ENCODE results near the gene SNX17. TPM values are rescaled to one million over a fixed set of nuclear protein-coding genes. Genes with fewer than 3 reads are reported as not detected.

Gene SNX17
- total and polyA plus RNA-seq, 2 of the 13 experiments (the other 11 are each of a cell fraction or from before 2014, with no cell fraction given), result 75.0 to 109 TPM

DNA sequence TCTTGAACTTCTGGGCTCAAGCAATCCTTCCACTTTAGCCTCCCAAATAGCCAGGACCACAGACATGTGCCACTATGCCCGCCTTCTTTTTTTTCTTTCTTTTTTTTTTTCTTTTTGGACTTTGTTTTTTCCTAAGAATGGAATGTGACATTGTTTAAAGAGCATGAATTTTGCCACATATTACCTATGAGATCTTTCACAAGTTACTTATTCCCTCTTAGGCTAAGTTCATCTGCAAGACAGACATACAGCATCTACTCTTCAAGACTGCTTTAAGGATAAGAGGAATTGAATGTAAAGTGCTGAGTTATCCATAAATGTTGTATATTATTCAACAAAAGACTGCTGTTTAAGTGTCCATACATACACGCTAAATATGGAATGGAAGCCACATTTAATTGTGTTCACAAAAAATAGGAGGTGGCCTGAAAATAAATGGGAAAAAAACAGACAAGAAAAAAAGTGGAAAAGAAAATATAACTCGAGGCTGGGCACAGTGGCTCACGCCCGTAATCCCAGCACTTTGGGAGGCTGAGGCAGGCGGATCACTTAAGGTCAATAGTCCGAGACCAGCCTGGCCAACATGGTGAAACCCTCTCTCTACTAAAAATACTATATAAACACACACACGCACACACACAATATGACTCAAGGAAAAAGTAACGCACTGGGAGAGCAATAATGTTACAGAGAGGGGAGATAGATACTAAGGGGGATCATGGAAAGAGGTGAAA, 42.2 kb downstream of the SNX17 start (continued):
- TF ChIP-seq ZNF343 (CRISPR knock-in tag; IDR thresholded peaks at IDR 0.05) (no peak), ZMAT5 (CRISPR knock-in tag; IDR thresholded peaks at IDR 0.05; ENCODE audit: borderline replicate concordance, low read depth) (no peak), ZNF589 (CRISPR knock-in tag; conservative IDR thresholded peaks at IDR 0.05) (no peak), ZNF674 (CRISPR knock-in tag; IDR thresholded peaks at IDR 0.05; ENCODE audit: low read depth) (no peak), FOXK1 (CRISPR knock-in tag; IDR thresholded peaks at IDR 0.05; ENCODE audit: borderline replicate concordance, low read depth) (peak; percentile 42; the same call in 1 of the 2 replicates), ZNF136 (CRISPR knock-in tag; IDR thresholded peaks at IDR 0.05; ENCODE audit: low read depth) (peak; percentile 62; the same call in 1 of the 2 replicates), ZNF816 (CRISPR knock-in tag; IDR thresholded peaks at IDR 0.05; ENCODE audit: borderline replicate concordance) (peak; percentile 91; the same call in 1 of the 2 replicates), ZBTB2 (CRISPR knock-in tag; IDR thresholded peaks at IDR 0.05; ENCODE audit: low read depth) (no peak), ZBTB7B (CRISPR knock-in tag; IDR thresholded peaks at IDR 0.05) (no peak), FOXA1 (IDR thresholded peaks at IDR 0.05) (peak; percentile 69), FOXA1 (CRISPR knock-in tag; IDR thresholded peaks at IDR 0.05) (peak; percentile 68), ZNF766 (CRISPR knock-in tag; IDR thresholded peaks at IDR 0.05; ENCODE audit: borderline replicate concordance) (no peak), ZBTB38 (CRISPR knock-in tag; IDR thresholded peaks at IDR 0.05) (no peak), ZNF780A (CRISPR knock-in tag; IDR thresholded peaks at IDR 0.05) (no peak), ZNF770 (CRISPR knock-in tag; IDR thresholded peaks at IDR 0.05) (0 out of 2 replicates have a peak, but pooled peaks have one; percentile 27), SAP130 (CRISPR knock-in tag; IDR thresholded peaks at IDR 0.05; ENCODE audit: low read depth) (peak; percentile 50; the same call in 1 of the 2 replicates), MBNL3 (CRISPR knock-in tag; conservative IDR thresholded peaks at IDR 0.05) (no peak)
- TF ChIP-seq, protein P1, sequence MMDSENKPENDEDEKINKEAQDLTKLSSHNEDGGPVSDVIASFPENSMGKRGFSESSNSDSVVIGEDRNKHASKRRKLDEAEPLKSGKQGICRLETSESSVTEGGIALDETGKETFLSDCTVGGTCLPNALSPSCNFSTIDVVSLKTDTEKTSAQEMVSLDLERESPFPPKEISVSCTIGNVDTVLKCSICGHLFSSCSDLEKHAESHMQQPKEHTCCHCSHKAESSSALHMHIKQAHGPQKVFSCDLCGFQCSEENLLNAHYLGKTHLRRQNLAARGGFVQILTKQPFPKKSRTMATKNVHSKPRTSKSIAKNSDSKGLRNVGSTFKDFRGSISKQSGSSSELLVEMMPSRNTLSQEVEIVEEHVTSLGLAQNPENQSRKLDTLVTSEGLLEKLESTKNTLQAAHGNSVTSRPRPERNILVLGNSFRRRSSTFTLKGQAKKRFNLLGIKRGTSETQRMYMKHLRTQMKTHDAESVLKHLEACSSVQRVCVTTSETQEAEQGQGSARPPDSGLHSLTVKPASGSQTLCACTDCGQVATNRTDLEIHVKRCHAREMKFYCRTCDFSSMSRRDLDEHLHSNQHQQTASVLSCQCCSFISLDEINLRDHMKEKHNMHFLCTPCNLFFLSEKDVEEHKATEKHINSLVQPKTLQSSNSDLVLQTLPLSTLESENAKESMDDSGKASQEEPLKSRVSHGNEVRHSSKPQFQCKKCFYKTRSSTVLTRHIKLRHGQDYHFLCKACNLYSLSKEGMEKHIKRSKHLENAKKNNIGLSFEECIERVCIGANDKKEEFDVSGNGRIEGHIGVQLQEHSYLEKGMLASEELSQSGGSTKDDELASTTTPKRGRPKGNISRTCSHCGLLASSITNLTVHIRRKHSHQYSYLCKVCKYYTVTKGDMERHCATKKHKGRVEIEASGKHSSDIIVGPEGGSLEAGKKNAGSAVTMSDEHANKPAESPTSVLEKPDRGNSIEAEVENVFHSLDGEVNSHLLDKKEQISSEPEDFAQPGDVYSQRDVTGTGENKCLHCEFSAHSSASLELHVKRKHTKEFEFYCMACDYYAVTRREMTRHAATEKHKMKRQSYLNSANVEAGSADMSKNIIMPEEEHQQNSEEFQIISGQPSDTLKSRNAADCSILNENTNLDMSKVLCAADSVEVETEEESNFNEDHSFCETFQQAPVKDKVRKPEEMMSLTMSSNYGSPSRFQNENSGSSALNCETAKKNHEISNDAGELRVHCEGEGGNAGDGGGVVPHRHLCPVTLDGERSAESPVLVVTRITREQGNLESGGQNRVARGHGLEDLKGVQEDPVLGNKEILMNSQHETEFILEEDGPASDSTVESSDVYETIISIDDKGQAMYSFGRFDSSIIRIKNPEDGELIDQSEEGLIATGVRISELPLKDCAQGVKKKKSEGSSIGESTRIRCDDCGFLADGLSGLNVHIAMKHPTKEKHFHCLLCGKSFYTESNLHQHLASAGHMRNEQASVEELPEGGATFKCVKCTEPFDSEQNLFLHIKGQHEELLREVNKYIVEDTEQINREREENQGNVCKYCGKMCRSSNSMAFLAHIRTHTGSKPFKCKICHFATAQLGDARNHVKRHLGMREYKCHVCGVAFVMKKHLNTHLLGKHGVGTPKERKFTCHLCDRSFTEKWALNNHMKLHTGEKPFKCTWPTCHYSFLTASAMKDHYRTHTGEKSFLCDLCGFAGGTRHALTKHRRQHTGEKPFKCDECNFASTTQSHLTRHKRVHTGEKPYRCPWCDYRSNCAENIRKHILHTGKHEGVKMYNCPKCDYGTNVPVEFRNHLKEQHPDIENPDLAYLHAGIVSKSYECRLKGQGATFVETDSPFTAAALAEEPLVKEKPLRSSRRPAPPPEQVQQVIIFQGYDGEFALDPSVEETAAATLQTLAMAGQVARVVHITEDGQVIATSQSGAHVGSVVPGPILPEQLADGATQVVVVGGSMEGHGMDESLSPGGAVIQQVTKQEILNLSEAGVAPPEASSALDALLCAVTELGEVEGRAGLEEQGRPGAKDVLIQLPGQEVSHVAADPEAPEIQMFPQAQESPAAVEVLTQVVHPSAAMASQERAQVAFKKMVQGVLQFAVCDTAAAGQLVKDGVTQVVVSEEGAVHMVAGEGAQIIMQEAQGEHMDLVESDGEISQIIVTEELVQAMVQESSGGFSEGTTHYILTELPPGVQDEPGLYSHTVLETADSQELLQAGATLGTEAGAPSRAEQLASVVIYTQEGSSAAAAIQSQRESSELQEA (CRISPR knock-in tag; IDR thresholded peaks at IDR 0.05; ENCODE audit: not compliant biosample characterization), result no peak

Measured in HepG2 (cell line).